HG02623 (cell line): ENCODE results near the gene RGP1.
A peak's percentile ranks its signal among the peaks of the same experiment; 100 is the strongest.

Experiments
- ATAC-seq: cut with Tn5 transposase; IDR thresholded peaks from one replicate; pipeline ENCODE4 v1.9.1; 2021; ENCODE audit warnings: moderate library complexity; ENCODE audit not compliant: unreplicated experiment

The RGP1 gene

DNA sequence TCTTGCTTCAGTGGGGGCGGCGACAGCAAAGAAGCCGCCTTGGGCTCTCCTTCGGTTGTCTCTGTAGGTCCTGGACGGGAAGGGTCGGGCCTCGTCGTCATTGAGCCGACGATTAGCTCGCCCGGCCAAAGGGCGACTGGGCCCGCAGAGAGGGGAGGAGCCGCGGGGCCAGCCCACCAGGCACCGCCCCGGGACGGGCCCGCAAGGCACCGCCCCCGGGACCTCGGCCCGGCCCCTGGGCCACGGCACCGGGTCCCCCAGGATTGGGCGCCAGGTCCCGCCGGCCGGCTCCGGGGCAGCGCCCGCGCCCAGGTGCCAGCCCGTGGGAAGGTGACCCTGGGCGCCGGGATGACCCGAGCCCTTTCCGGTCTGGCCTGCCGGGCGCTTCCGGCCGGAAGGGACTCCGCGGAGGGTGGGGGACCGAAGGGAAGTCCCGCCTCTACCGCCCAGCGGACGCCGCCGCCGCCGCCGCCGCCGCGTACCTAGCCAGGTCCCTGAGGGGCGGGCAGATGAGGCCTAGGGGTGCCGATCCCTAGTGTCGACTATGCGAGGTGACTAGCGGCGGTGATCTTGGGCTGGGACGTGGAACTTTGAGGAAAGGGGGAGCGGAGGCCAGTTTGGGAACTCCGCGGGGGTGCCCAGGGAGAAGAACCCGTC, at the start of gene RGP1, which contains the start of gene GBA2:
Gene RGP1, plus strand, starts transcription at position 430 of the 657 bp plus-strand sequence. CDS start 469 bp downstream, outside the sequence.
Gene GBA2, minus strand, starts transcription at position 371 of the 657 bp plus-strand sequence. CDS start 524 bp downstream, outside the sequence.
- ATAC-seq, result peak; percentile 73

DNA sequence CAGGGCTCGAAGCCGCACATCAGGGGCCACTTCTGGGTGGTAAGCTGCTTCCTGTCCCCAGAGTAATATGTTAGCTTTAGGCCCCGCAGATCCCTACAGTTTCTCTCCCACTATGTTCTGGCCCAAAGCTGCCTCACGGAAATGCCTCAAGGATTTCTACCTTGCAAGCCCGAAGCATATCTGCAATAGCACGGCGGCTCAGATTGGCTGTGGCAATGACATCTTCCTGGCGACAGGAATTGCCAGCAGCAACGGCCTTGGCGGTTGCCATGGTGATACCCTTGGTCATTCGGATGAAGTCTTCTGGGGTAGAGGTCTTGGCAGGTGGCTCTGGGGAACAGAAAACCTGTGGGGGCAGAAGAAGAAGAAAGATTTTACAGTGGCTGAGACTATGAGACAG, 49.1 kb upstream of the RGP1 start:
- no peak for ATAC-seq

- no peak for ATAC-seq
Observed at GRCh38 chr9:35700942-35701341, 48.1 kb upstream of the RGP1 start.

- ATAC-seq, result no peak
Observed at GRCh38 chr9:35702696-35703095, 46.4 kb upstream of the RGP1 start.

GRCh38 chr9:35703906-35704672, 45.0 kb upstream of the RGP1 start:
- no peak for ATAC-seq

DNA sequence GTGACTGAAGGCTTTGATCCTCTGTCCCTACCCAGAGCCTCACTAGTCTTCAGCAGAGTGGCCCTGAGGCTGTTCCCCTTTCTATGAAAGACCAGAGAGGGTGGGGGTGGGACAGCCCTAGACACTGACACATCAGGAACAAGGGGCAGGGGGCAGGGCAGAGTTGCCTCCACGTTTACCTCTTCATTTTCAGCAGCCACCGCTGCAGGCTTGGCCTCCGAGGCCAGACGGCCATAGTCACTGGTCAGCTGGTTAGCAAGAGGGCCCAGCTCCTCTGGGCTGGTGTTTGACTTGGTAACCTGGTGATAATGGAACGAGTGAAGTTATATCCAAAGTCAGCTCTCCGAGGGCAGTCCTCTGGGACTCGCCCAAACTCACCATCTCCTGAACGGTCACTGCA, 43.7 kb upstream of the RGP1 start:
- ATAC-seq, result no peak

- no peak for ATAC-seq
Observed at GRCh38 chr9:35705836-35706430, 43.2 kb upstream of the RGP1 start.

DNA sequence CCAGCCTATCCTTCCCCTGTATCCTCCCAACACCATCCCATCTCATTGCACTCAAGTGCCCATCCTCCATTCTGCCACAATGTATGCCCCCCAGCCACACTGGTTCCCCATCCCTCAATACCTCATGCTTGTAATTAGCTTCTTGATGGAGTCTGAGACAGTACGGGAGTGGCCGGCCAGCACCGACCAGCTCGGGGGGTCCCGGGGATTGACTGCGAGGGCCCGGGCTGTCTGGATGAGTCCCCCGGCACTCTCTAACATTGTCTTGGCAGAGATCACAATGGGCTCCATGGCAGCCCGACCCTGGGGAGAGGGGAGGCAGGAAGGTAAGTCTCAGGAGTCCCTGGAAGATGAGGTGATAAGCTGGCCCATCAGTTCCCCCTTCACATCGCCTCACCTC, 42.1 kb upstream of the RGP1 start:
- no peak for ATAC-seq

DNA sequence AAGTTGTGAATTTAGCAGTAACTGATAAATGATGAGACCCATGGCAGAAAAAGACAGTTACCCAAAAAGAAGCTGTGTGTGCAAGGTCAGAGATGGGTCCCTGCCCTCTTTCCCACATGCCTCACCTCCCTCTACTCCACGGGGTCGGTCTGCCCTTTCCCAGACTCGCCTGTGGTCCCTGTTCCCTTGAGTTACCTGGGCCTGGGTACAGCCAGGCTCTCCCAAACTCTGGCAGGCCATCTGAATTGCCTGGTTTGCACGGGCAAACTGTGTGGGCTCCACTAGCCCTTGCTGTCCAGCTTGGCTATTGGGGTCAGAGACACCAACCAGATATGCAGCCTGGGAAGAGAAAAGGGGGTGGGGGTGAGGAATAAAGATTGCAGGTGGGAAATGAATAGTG, 40.9 kb upstream of the RGP1 start:
- no peak for ATAC-seq

DNA sequence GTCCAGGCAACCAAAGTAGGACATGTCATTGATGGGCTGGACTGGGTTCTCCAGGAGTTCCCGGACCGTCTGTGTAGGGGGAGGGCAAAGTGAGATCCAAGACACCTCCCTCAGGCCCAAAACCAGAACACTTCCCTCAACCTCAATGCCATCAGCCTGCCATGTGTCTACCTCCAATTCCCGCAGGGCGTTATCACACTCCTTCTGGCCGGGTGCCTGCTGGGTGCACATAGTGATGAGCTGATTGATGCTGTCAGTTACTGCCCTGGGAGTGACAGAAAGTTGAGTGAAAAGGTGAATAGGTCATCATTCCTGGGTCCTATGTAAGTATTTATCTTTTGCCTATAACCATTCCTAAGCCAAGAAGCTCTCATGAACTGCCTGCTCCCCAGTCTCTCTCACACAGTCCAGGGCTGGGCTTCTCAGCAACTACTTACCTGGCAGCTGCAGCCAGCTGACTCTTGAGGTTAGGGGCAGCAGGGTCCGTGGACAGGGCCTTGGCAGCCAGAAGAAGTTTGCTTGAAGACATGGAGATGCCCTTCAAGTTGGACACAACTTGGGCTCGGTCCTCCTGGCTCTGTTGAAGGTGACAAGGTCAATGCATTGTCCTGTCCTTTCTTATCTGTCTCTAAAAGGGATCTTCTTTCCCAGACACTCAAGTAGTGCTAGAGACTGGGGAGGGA, 38.1 kb upstream of the RGP1 start:
- ATAC-seq, result no peak

DNA sequence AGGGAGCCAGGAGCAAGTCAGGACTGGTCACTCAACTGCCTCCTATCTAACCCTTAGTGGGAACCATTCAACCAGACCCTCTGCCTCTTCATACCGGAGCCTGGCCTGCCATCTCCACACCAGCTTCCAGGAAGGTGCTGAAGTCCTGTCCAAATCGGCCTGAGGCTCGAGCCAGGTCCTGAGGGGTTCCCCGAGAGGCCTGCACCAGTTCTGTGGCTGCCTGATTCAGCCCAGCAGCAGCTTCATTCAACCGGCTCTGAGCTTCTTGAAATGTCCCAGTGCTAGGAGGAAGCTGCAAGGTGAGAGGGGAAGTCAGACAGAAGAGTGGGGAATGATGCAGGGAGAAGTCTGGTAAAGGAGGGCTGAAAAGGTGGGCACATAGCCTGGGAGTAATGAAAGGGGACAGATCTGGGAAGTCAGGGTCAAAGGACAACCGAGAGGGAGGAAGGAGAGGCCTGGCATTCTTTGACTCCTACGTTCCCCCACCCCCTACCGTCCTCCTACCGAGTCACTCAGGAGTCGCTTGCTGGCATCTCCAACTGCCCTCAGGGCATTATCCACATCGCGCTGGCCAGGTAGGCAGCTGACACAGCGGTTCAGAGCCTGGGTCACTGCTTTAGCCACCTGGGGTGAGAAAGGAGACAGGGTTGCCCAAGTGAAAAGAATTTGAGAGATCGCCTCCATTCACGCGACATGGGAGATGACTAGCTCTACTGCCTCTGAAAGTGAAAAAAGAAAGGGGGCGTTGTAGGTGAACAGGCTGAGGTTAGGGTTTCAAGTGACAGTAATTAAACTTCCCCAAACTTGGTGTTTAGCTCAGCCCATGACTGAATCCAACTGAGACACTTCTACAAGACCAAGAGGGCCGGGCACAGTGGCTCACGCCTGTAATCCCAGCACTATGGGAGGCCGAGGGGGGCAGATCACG, 37.3 kb upstream of the RGP1 start:
- ATAC-seq, result no peak

GRCh38 chr9:35712762-35713400, 36.2 kb upstream of the RGP1 start:
- no peak for ATAC-seq

DNA sequence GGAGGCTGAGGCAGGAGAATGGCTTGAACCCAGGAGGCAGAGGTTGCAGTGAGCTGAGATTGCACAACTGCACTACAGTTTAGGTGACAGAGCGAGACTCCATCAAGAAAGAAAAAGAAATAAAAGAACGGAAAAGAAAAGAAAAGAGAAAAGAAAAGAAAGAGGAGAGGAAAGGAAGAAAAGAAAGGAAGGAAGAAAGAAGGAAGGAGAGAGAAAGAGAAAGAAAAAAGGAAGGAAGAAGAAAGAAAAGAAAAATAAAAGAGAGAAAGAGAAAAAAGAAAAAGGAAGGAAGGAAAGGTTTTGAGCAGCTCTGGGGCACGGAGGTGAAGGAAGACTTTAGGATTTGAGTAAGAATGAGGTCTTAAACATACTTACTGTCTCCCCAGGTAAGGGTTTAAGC, 35.5 kb upstream of the RGP1 start:
- ATAC-seq, result no peak

DNA sequence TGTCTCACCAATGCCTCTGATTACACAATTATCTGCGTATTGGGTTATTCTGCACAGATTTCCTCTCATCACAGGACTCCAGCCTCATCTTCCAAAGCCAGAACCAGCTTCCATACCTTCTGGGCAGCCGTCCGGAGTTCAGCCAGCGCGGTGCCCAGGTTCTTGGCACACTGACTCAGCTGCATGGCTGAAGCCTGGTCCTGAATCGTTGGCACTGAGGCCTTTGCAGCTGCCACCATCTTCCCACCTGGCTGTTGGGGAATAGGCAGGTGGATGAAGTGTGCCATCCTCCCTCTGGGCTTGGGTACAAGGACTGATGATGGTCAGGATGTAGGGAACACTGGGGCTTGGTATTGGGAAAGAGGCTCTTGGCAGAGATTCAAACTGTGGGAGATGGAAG, 35.0 kb upstream of the RGP1 start:
- no peak for ATAC-seq

GRCh38 chr9:35714579-35715252, 34.4 kb upstream of the RGP1 start:
- ATAC-seq, result no peak

DNA sequence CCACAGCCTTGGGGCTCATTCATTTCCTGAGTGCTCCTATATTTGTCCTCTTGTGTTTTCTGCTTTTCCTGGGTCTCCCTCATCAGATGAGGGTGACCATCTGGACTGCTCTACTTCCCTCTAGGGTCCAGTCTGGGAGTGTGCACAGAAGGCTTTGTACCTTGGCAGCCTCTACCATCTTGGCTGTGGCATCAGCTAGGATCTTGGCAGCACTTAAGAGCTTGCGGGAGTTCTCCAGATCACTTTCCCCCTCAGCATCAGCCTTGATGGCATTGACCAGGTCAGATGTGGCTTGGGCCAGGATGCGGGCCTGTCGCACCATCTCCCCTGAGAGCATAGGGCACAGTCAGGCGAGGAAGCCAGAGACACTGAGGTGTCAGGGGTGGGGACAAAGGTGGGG, 32.9 kb upstream of the RGP1 start:
- no peak for ATAC-seq

DNA sequence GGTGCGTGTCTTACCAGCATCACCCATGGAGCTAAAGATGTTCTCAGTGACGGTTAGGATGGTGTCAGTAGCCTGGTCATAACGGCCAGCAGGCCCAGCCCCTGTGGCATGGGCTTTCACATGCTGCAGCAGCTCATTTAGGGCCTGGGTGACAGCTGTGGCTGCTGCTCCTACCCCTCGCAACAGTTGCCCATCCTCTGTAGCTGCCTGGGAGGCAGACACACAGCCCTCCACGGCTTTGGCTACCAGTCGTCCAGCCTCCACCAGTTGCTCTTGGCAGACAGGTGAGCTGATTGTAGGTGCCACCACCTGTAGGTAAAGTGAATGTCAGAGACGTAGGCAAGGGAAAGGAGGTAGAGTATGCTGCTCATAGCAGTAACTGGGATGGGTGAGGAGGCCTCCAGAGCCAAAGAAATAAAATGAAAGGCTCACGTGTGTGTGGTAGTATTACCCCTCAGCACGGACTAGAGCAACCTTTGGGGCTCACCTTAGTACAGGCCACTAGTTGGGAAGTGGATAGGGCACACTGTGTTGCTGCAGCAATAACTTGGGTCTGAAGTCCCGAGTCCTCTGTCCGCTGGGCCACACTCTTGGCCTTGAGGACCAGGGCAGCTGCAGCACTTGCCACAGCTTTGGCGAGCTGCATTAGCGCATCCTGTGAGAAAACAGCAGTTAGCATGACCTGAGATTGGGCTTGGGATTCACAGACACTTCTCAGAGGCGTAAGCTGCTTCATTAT, 31.8 kb upstream of the RGP1 start:
- ATAC-seq, result no peak

DNA sequence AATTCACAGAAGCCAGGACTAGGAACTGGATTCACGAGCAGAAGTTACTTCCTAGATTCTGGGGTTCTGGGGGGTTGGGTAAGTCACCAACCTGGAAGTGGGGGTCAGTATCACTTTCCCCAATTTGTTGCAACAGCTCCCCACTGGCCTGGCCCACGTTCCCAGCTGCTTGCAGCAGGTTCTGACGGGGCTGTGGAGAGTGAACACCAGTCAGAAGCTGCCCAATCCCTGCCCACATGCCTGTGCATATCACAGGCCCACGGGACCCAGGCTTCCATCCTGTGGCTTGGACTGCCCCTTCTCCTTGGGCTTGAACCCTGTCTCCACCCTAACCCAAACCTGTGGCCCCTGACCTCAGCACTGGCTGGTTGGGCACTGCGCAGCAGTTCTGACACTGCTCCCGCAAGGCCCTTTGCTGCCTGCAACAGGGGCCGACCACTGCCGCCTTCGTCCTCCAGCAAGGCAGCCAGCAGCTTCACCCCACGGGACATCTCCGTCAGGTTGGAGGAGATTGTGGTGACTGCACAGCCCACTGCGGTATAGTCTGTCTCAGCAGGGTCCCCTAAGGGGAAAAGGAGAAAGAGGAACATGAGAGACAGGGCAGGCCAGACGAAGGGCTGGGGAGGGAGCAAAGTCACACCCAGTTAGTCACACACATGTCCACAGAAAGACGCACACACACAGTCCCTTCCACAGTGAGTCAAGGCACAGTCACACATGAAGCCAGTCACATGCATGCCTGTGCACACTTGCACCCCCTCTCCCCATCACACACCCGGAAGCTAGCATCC, 30.2 kb upstream of the RGP1 start:
- ATAC-seq, result no peak
